ENCODE measurements around the gene PTPRT. TPM values are rescaled to one million over a fixed set of nuclear protein-coding genes. Genes with fewer than 3 reads are reported as not detected.

PTPRT gene
- total RNA-seq, 1 experiment from 2014 or later = 0.13 TPM

DNA sequence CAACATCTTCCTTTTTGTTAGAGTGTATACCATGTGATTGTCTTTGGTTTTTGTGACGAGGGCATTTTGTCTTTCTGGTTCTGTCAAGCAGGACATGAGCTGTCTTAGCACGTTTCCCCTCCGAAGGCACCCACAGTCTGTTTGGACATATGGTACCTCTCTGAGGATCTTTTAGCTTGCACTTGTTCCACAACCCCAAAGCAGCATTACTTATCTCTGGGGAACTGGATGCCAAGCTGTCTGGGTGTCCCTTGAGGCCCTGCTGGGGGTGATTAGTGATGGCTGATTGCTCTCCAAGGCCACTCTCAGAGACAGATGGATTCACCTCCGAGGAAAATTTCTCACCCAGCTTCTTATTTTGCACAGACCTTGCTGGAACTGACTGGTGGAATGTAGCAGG lies 1126.6 kb downstream of the PTPRT start:
- Histone ChIP-seq H3K56ac (ENCODE audit: insufficient read length, low read depth, low read length) (no peak overlapping the region), H3K4ac (ENCODE audit: low read depth, low read length) (no peak overlapping the region), H3K27me3 (ENCODE audit: insufficient read depth, low read length) (no peaks in the 10 kb centered on the region), H2AFZ (ENCODE audit: low read length) (no peak overlapping the region), H2BK5ac (ENCODE audit: insufficient read length, low read length) (no peak overlapping the region), H2BK20ac (ENCODE audit: low read depth, low read length, poor library complexity, severe bottlenecking) (no peak overlapping the region), H2BK120ac (ENCODE audit: low read depth, low read length, poor library complexity, severe bottlenecking) (no peak overlapping the region), H3K79me1 (ENCODE audit: insufficient read depth, low read depth, low read length, poor library complexity, severe bottlenecking) (no peaks in the 10 kb centered on the region), H3K23ac (ENCODE audit: insufficient read length, low read depth, low read length) (no peak overlapping the region), H2BK15ac (ENCODE audit: low read depth, low read length) (no peak overlapping the region), H4K20me1 (ENCODE audit: control insufficient read depth, insufficient read depth, insufficient read length) (no peaks in the 10 kb centered on the region), H3K79me2 (ENCODE audit: insufficient read depth, low read length) (no peaks in the 10 kb centered on the region), H3K18ac (ENCODE audit: insufficient read length, low read depth, low read length) (no peak overlapping the region), H3K9ac (ENCODE audit: extremely low read depth, insufficient read length, low read length) (no peak overlapping the region), H2BK12ac (ENCODE audit: insufficient read length, low read depth, low read length) (no peak overlapping the region), H3T11ph (ENCODE audit: low read length) (no peak overlapping the region), H3K4me2 (ENCODE audit: insufficient read depth, insufficient read length, low read length) (no peak overlapping the region), H4K5ac (ENCODE audit: insufficient read length, low read depth, low read length) (no peak overlapping the region), H4K91ac (ENCODE audit: insufficient read length, low read depth, low read length) (no peak overlapping the region), H2AK5ac (ENCODE audit: insufficient read length, low read length) (no peak overlapping the region), H3K23me2 (ENCODE audit: insufficient read length, low read depth, low read length, poor library complexity, severe bottlenecking) (no peaks in the 10 kb centered on the region), H3K27ac (ENCODE audit: insufficient read length, low read depth, low read length) (no peak overlapping the region), H3K4me1 (ENCODE audit: insufficient read depth, low read length) (no peaks in the 10 kb centered on the region), H3K14ac (ENCODE audit: insufficient read depth, low read length) (no peak overlapping the region), H3K9me3 (ENCODE audit: control insufficient read depth, low read depth, low read length) (no peaks in the 10 kb centered on the region), H4K8ac (replicated peaks; ENCODE audit: insufficient read length, low read depth, low read length) (no peak overlapping the region)
- Mint-ChIP-seq H3K27ac (no peak overlapping the region), H3K36me3 (ENCODE audit: insufficient read depth in 1 of 3, low read depth in 3 of 3) (no peaks in the 10 kb centered on the region), H3K9me3 (no peaks in the 10 kb centered on the region), H3K27me3 (ENCODE audit: low read depth) (no peaks in the 10 kb centered on the region; the same call in none of the 2 replicates), H3K4me3 (no peak overlapping the region), H3K4me1 (0 out of 4 replicates have a peak, but pooled peaks cover 0 to 6% of the 10 kb centered on the region in 2 experiments)
- no peak for DNase-seq
- TF ChIP-seq, protein P1, sequence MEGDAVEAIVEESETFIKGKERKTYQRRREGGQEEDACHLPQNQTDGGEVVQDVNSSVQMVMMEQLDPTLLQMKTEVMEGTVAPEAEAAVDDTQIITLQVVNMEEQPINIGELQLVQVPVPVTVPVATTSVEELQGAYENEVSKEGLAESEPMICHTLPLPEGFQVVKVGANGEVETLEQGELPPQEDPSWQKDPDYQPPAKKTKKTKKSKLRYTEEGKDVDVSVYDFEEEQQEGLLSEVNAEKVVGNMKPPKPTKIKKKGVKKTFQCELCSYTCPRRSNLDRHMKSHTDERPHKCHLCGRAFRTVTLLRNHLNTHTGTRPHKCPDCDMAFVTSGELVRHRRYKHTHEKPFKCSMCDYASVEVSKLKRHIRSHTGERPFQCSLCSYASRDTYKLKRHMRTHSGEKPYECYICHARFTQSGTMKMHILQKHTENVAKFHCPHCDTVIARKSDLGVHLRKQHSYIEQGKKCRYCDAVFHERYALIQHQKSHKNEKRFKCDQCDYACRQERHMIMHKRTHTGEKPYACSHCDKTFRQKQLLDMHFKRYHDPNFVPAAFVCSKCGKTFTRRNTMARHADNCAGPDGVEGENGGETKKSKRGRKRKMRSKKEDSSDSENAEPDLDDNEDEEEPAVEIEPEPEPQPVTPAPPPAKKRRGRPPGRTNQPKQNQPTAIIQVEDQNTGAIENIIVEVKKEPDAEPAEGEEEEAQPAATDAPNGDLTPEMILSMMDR (conservative IDR thresholded peaks at IDR 0.05) = no peak
- WGBS (ENCODE audit: extremely low coverage, insufficient read length, low lambda C conversion rate) = no CpG with 5 or more reads among the region's 4 CpGs
